ENCODE measurements around the gene TDRD9. TPM values are rescaled to one million over a fixed set of nuclear protein-coding genes. Genes with fewer than 3 reads are reported as not detected.

The TDRD9 gene
- total RNA-seq, 1 donor from 2014 or later: not detected

DNA sequence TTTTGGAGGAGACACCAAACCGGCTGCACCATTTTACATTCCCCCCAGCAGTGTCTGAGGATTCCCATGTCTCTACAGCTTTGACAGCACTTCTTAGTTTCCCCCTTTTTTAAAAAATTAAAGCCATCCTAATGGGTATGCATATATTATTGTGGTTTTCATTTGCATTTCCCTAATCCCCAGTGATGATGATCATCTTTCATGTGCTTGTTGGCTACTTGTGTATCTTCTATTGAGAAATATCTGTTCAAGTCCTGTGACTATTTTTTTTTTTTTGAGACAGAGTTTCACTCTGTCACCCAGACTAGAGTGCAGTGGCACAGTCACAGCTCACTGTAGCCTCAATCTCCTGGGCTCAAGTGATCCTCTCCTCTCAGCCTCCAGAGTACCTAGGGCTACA, 134.0 kb downstream of the TDRD9 start:
- H3K4me1 ChIP-seq (ENCODE audit: insufficient read depth, low read length): no peaks in the 10 kb centered on the region
- no peak overlapping the region for H3K27ac ChIP-seq (ENCODE audit: low read depth, low read length)
- no peak overlapping the region for H3K4me2 ChIP-seq (ENCODE audit: low read length)
- peaks cover 34% of the 10 kb centered on the region for H3K27me3 Mint-ChIP-seq (ENCODE audit: low read depth, unreplicated experiment)
- no peaks in the 10 kb centered on the region for H3K79me2 ChIP-seq (ENCODE audit: insufficient read depth, low read length)
- no peak overlapping the region for H3K9ac ChIP-seq (ENCODE audit: low read length)
- H3K4me3 ChIP-seq (ENCODE audit: insufficient read depth, low read depth, low read length): no peak overlapping the region
- no peaks in the 10 kb centered on the region for H4K20me1 ChIP-seq (ENCODE audit: insufficient read depth, low read length)
- peaks cover 2% of the 10 kb centered on the region for H3K27me3 ChIP-seq (ENCODE audit: insufficient read depth, low read length)
- TF ChIP-seq EZH2 (IDR thresholded peaks at IDR 0.05; ENCODE audit: insufficient read depth, low read length): no peak
- TF ChIP-seq, protein P1, sequence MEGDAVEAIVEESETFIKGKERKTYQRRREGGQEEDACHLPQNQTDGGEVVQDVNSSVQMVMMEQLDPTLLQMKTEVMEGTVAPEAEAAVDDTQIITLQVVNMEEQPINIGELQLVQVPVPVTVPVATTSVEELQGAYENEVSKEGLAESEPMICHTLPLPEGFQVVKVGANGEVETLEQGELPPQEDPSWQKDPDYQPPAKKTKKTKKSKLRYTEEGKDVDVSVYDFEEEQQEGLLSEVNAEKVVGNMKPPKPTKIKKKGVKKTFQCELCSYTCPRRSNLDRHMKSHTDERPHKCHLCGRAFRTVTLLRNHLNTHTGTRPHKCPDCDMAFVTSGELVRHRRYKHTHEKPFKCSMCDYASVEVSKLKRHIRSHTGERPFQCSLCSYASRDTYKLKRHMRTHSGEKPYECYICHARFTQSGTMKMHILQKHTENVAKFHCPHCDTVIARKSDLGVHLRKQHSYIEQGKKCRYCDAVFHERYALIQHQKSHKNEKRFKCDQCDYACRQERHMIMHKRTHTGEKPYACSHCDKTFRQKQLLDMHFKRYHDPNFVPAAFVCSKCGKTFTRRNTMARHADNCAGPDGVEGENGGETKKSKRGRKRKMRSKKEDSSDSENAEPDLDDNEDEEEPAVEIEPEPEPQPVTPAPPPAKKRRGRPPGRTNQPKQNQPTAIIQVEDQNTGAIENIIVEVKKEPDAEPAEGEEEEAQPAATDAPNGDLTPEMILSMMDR (IDR thresholded peaks at IDR 0.05; ENCODE audit: insufficient read depth, low read depth, low read length): no peak
- DNase-seq (ENCODE audit: low read depth) (no peak), FAIRE-seq (no peak)
- H3K9me3 ChIP-seq (ENCODE audit: insufficient read depth, low read depth, low read length): no peaks in the 10 kb centered on the region
- H3K9me3 Mint-ChIP-seq (ENCODE audit: unreplicated experiment): peaks cover 9% of the 10 kb centered on the region
- H3K36me3 Mint-ChIP-seq (ENCODE audit: low read depth, unreplicated experiment): no peaks in the 10 kb centered on the region
- H3K4me3 Mint-ChIP-seq (ENCODE audit: unreplicated experiment): no peak overlapping the region
- no peak overlapping the region for H2AFZ ChIP-seq (ENCODE audit: low read depth, low read length)
- H3K27ac Mint-ChIP-seq (ENCODE audit: unreplicated experiment): no peak overlapping the region
- no peaks in the 10 kb centered on the region for H3K36me3 ChIP-seq (ENCODE audit: insufficient read depth, low read length)
- H3K4me1 Mint-ChIP-seq (ENCODE audit: low read depth, unreplicated experiment): no peaks in the 10 kb centered on the region

DNA sequence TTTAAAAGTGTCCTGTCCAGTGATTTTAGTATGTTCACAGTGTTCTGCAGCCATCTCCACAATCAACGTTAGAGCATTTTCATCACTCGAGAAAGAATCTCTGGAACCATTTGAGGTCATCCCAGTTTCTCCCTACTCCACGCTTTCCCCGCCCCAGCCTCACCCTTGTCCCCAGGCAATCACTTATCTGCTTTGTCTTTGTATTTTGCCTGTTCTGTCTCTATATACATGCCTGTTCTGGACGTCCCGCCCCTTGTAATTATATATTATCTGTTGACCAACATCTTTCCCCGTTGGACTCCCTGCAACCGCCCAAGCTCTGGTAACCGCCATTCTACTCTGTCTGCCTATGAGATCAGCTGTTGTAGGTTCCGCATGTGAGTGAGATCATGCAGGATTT, 135.7 kb downstream of the TDRD9 start:
- Histone ChIP-seq H3K4me2 (ENCODE audit: low read length) (no peak overlapping the region), H4K20me1 (ENCODE audit: insufficient read depth, low read length) (no peaks in the 10 kb centered on the region), H3K27ac (ENCODE audit: low read depth, low read length) (no peak overlapping the region), H2AFZ (ENCODE audit: low read depth, low read length) (no peak overlapping the region), H3K4me1 (ENCODE audit: insufficient read depth, low read length) (no peaks in the 10 kb centered on the region), H3K79me2 (ENCODE audit: insufficient read depth, low read length) (no peaks in the 10 kb centered on the region), H3K9me3 (ENCODE audit: insufficient read depth, low read depth, low read length) (no peaks in the 10 kb centered on the region), H3K36me3 (ENCODE audit: insufficient read depth, low read length) (no peaks in the 10 kb centered on the region), H3K27me3 (ENCODE audit: insufficient read depth, low read length) (peaks cover 2% of the 10 kb centered on the region), H3K9ac (ENCODE audit: low read length) (no peak overlapping the region), H3K4me3 (ENCODE audit: insufficient read depth, low read depth, low read length) (no peak overlapping the region)
- no peaks in the 10 kb centered on the region for H3K36me3 Mint-ChIP-seq (ENCODE audit: low read depth, unreplicated experiment)
- FAIRE-seq: no peak
- H3K4me1 Mint-ChIP-seq (ENCODE audit: low read depth, unreplicated experiment): no peaks in the 10 kb centered on the region
- H3K27ac Mint-ChIP-seq (ENCODE audit: unreplicated experiment): no peak overlapping the region
- TF ChIP-seq, protein P1 (IDR thresholded peaks at IDR 0.05; ENCODE audit: insufficient read depth, low read depth, low read length): no peak
- no peak for TF ChIP-seq EZH2 (IDR thresholded peaks at IDR 0.05; ENCODE audit: insufficient read depth, low read length)
- H3K27me3 Mint-ChIP-seq (ENCODE audit: low read depth, unreplicated experiment): peaks cover 36% of the 10 kb centered on the region
- H3K9me3 Mint-ChIP-seq (ENCODE audit: unreplicated experiment): peaks cover 11% of the 10 kb centered on the region
- DNase-seq (ENCODE audit: low read depth): no peak
- no peak overlapping the region for H3K4me3 Mint-ChIP-seq (ENCODE audit: unreplicated experiment)

DNA sequence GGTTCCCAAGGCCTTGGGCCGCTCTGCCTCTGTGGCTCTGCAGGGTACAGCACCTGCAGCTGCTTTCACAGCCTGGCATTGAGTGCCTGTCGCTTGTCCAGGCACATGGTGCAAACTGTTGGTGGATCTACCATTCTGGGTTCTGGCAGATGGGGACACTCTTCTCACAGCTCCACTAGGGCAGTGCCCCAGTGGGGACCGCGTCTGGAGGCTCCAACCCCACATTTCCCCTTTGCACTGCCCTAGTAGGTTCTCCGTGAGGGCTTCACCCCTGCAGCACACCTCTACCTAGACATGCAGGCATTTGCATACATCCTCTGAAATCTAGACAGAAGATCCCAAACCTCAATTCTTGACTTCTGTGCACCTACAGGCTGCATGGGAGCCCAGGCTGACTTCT, 138.0 kb downstream of the TDRD9 start:
- Histone ChIP-seq H2AFZ (ENCODE audit: low read depth, low read length) (no peak overlapping the region), H3K9me3 (ENCODE audit: insufficient read depth, low read depth, low read length) (no peaks in the 10 kb centered on the region), H3K4me1 (ENCODE audit: insufficient read depth, low read length) (no peaks in the 10 kb centered on the region), H3K27me3 (ENCODE audit: insufficient read depth, low read length) (peaks cover under 1% of the 10 kb centered on the region), H3K27ac (ENCODE audit: low read depth, low read length) (no peak overlapping the region), H3K4me3 (ENCODE audit: insufficient read depth, low read depth, low read length) (no peak overlapping the region), H3K4me2 (ENCODE audit: low read length) (no peak overlapping the region), H3K36me3 (ENCODE audit: insufficient read depth, low read length) (no peaks in the 10 kb centered on the region), H4K20me1 (ENCODE audit: insufficient read depth, low read length) (no peaks in the 10 kb centered on the region), H3K9ac (ENCODE audit: low read length) (no peak overlapping the region), H3K79me2 (ENCODE audit: insufficient read depth, low read length) (no peaks in the 10 kb centered on the region)
- FAIRE-seq (no peak), DNase-seq (ENCODE audit: low read depth) (no peak)
- H3K4me1 Mint-ChIP-seq (ENCODE audit: low read depth, unreplicated experiment): no peaks in the 10 kb centered on the region
- no peaks in the 10 kb centered on the region for H3K36me3 Mint-ChIP-seq (ENCODE audit: low read depth, unreplicated experiment)
- H3K27ac Mint-ChIP-seq (ENCODE audit: unreplicated experiment): no peak overlapping the region
- no peak overlapping the region for H3K4me3 Mint-ChIP-seq (ENCODE audit: unreplicated experiment)
- TF ChIP-seq EZH2 (IDR thresholded peaks at IDR 0.05; ENCODE audit: insufficient read depth, low read length): no peak
- TF ChIP-seq, protein P1 (IDR thresholded peaks at IDR 0.05; ENCODE audit: insufficient read depth, low read depth, low read length): no peak
- H3K9me3 Mint-ChIP-seq (ENCODE audit: unreplicated experiment): peaks cover 11% of the 10 kb centered on the region
- H3K27me3 Mint-ChIP-seq (ENCODE audit: low read depth, unreplicated experiment): peaks cover 49% of the 10 kb centered on the region
